ENCODE results near the gene L3MBTL1.

L3MBTL1 gene

GRCh38 chr20:43590392-43591303, 83.2 kb downstream of the L3MBTL1 start, which contains the start of gene IFT52:
IFT52 (plus strand) TSS chr20:43590937; CDS start chr20:43594699, 3,762 bp downstream.
- peak within 1 kb of the TSS; percentile 94 for H3K4me3 ChIP-seq (ENCODE audit: low read depth, low read length)
- peaks cover 4% of the 10 kb centered on the region; the same call in 1 of the 2 replicates for H3K4me1 ChIP-seq
- H3K9me3 ChIP-seq, result no peaks in the 10 kb centered on the region
- peak; percentile 94 for DNase-seq
- no peaks in the 10 kb centered on the region for H3K27me3 ChIP-seq
- TF ChIP-seq CTCF (IDR thresholded peaks at IDR 0.05; ENCODE audit: low read depth, low read length), result no peak
- no peaks in the 10 kb centered on the region for H3K36me3 ChIP-seq

Data from BE2C (cell line).